Measurements from ENCODE around the gene PDE4DIP. TPM values are rescaled to one million over a fixed set of nuclear protein-coding genes. Genes with fewer than 3 reads are reported as not detected.
A peak's percentile ranks its signal among the peaks of the same experiment; 100 is the strongest.
"Not testable (repeated sequence)": the region's sequence is repeated elsewhere in the genome, so short reads cannot be mapped to it uniquely, and the experiment has no call there.

PDE4DIP gene
- total RNA-seq, 2 experiments from 2014 or later, result 25.9 to 40.8 TPM

GRCh38 chr1:148853363-148853762 is 9.1 kb downstream of the PDE4DIP start:
- ATAC-seq; H3K4me3 Mint-ChIP-seq; DNase-seq; H3K27me3 Mint-ChIP-seq; H3K36me3 Mint-ChIP-seq; H3K4me1 Mint-ChIP-seq; H3K27ac Mint-ChIP-seq; H3K9me3 Mint-ChIP-seq (ENCODE audit: low read depth); CTCF ChIA-PET: not testable (repeated sequence)

GRCh38 chr1:148854063-148854462 is 9.8 kb downstream of the PDE4DIP start:
- H3K36me3 Mint-ChIP-seq, ATAC-seq, CTCF ChIA-PET: not testable (repeated sequence)

GRCh38 chr1:148855367-148855766 is 11.1 kb downstream of the PDE4DIP start:
- ATAC-seq; H3K27ac Mint-ChIP-seq; H3K4me1 Mint-ChIP-seq; H3K36me3 Mint-ChIP-seq; CTCF ChIA-PET; H3K4me3 Mint-ChIP-seq; DNase-seq; H3K9me3 Mint-ChIP-seq (ENCODE audit: low read depth); H3K27me3 Mint-ChIP-seq: not testable (repeated sequence)

More at GRCh38 chr1:148854063-148854462, 9.8 kb downstream of the PDE4DIP start:
- not testable (repeated sequence) for H3K4me1 Mint-ChIP-seq; H3K4me3 Mint-ChIP-seq; H3K27me3 Mint-ChIP-seq; H3K9me3 Mint-ChIP-seq (ENCODE audit: low read depth); H3K27ac Mint-ChIP-seq; DNase-seq

GRCh38 chr1:148860049-148860448 is 15.8 kb downstream of the PDE4DIP start:
- H3K27ac Mint-ChIP-seq; DNase-seq; H3K4me1 Mint-ChIP-seq; H3K36me3 Mint-ChIP-seq; H3K4me3 Mint-ChIP-seq; H3K9me3 Mint-ChIP-seq (ENCODE audit: low read depth); CTCF ChIA-PET; ATAC-seq; H3K27me3 Mint-ChIP-seq: not testable (repeated sequence)

- CTCF ChIA-PET, H3K4me3 Mint-ChIP-seq, H3K36me3 Mint-ChIP-seq: not testable (repeated sequence)
These were observed 16.5 kb downstream of the PDE4DIP start for GRCh38 chr1:148860579-148861259.

GRCh38 chr1:148862590-148862989 is 18.4 kb downstream of the PDE4DIP start:
- DNase-seq; H3K4me3 Mint-ChIP-seq; CTCF ChIA-PET; H3K27me3 Mint-ChIP-seq; ATAC-seq; H3K4me1 Mint-ChIP-seq; H3K36me3 Mint-ChIP-seq; H3K27ac Mint-ChIP-seq; H3K9me3 Mint-ChIP-seq (ENCODE audit: low read depth): not testable (repeated sequence)

More at GRCh38 chr1:148860579-148861259, 16.5 kb downstream of the PDE4DIP start:
- H3K27me3 Mint-ChIP-seq; H3K27ac Mint-ChIP-seq; H3K4me1 Mint-ChIP-seq; DNase-seq; H3K9me3 Mint-ChIP-seq (ENCODE audit: low read depth); ATAC-seq: not testable (repeated sequence)

GRCh38 chr1:148868924-148869633 is 24.9 kb downstream of the PDE4DIP start:
- CTCF ChIA-PET; DNase-seq; H3K27me3 Mint-ChIP-seq; H3K4me1 Mint-ChIP-seq; H3K36me3 Mint-ChIP-seq; H3K4me3 Mint-ChIP-seq; H3K27ac Mint-ChIP-seq; H3K9me3 Mint-ChIP-seq (ENCODE audit: low read depth): not testable (repeated sequence)
- ATAC-seq, result peak; percentile 53

- H3K9me3 Mint-ChIP-seq (ENCODE audit: low read depth); H3K36me3 Mint-ChIP-seq; ATAC-seq; H3K27ac Mint-ChIP-seq; H3K4me1 Mint-ChIP-seq; H3K4me3 Mint-ChIP-seq; CTCF ChIA-PET; H3K27me3 Mint-ChIP-seq; DNase-seq: not testable (repeated sequence)
These were observed 25.4 kb downstream of the PDE4DIP start for GRCh38 chr1:148869634-148869961.

- H3K4me3 Mint-ChIP-seq; ATAC-seq; H3K9me3 Mint-ChIP-seq (ENCODE audit: low read depth); H3K36me3 Mint-ChIP-seq; H3K27me3 Mint-ChIP-seq; H3K4me1 Mint-ChIP-seq; DNase-seq; CTCF ChIA-PET; H3K27ac Mint-ChIP-seq: not testable (repeated sequence)
These were observed 30.5 kb downstream of the PDE4DIP start for GRCh38 chr1:148874408-148875388.

GRCh38 chr1:148879812-148880416 is 35.7 kb downstream of the PDE4DIP start:
- H3K4me1 Mint-ChIP-seq; H3K27ac Mint-ChIP-seq; H3K36me3 Mint-ChIP-seq; CTCF ChIA-PET; DNase-seq; H3K27me3 Mint-ChIP-seq; H3K9me3 Mint-ChIP-seq (ENCODE audit: low read depth); ATAC-seq; H3K4me3 Mint-ChIP-seq: not testable (repeated sequence)

- H3K27me3 Mint-ChIP-seq; DNase-seq; H3K4me3 Mint-ChIP-seq; ATAC-seq; CTCF ChIA-PET; H3K36me3 Mint-ChIP-seq; H3K27ac Mint-ChIP-seq; H3K9me3 Mint-ChIP-seq (ENCODE audit: low read depth); H3K4me1 Mint-ChIP-seq: not testable (repeated sequence)
These were observed 37.0 kb downstream of the PDE4DIP start for GRCh38 chr1:148881261-148881660.

- H3K36me3 Mint-ChIP-seq; H3K27ac Mint-ChIP-seq; CTCF ChIA-PET; ATAC-seq; DNase-seq; H3K4me3 Mint-ChIP-seq; H3K4me1 Mint-ChIP-seq; H3K27me3 Mint-ChIP-seq; H3K9me3 Mint-ChIP-seq (ENCODE audit: low read depth): not testable (repeated sequence)
These were observed 41.0 kb downstream of the PDE4DIP start for GRCh38 chr1:148885219-148885618.

GRCh38 chr1:148886293-148886692 is 42.1 kb downstream of the PDE4DIP start:
- H3K36me3 Mint-ChIP-seq; DNase-seq; H3K4me1 Mint-ChIP-seq; CTCF ChIA-PET; H3K27me3 Mint-ChIP-seq; H3K4me3 Mint-ChIP-seq; H3K9me3 Mint-ChIP-seq (ENCODE audit: low read depth); ATAC-seq; H3K27ac Mint-ChIP-seq: not testable (repeated sequence)
